Left renal cortex interstitium (tissue), 4 donors: ENCODE results near the gene P2RY2. TPM values are rescaled to one million over a fixed set of nuclear protein-coding genes. Genes with fewer than 3 reads are reported as not detected.

Experiments used
- DNase-seq, 4 donors: peaks; one replicate each; pipeline ENCODE4 v3.0.0-alpha.2; 2013; ENCODE audit warnings: low read depth in 4 of 4, low spot score in 2 of 4, missing footprints in 1 of 4
- polyA plus RNA-seq, 4 donors: library from polyadenylated mRNA; unstranded; fragments of 120-200 nt; gene quantifications; one replicate each; pipeline ENCODE4 v1.2.1, GENCODE V29; 2013; ENCODE audit not compliant: insufficient read length in 4 of 4

P2RY2 gene
- polyA plus RNA-seq, result 1 to 10 TPM in 2 of 4 donors, under 1 TPM in 2; 0.68 to 1.1 (median 0.91) TPM

DNA sequence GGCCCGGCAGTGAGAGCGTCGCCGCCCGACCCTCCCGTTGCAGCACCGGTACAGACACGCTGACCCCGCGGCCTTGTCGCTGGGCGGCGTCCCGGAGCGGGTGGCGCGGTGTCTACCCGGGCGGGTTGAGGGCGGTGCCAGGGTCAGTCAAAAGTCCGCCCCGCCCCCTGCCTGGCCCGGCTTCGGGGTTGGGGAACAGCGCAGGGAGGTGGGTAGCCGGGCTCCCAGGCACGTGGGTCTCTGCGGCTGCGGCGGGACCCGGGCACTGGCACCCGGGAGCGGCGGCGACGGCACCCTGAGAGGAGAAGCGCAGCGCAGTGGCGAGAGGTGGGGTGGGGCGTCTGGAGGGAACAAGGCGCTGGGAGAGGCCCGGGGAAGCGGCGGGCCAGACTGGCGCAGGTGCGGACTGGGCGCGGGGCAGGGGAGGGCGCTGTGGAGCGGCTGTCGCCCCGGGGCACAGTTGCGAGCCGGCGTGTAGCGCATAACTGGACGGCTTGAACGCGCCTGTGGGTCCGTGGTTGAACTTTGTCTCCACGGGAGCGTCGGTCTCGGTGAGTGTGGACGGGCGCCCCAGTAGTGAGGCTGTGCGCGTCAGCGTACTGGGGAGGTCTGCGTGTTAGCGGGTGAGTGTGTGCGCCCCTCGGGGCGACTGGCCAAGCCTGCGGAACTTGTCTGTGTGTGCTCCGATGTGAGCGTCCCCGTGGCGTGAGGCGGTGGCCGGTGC is at the start of gene P2RY2:
TSS of gene P2RY2 (plus strand) at position 176 of the 724 bp plus-strand sequence. CDS start 15,879 bp downstream, outside the sequence.
- no peak for DNase-seq

DNA sequence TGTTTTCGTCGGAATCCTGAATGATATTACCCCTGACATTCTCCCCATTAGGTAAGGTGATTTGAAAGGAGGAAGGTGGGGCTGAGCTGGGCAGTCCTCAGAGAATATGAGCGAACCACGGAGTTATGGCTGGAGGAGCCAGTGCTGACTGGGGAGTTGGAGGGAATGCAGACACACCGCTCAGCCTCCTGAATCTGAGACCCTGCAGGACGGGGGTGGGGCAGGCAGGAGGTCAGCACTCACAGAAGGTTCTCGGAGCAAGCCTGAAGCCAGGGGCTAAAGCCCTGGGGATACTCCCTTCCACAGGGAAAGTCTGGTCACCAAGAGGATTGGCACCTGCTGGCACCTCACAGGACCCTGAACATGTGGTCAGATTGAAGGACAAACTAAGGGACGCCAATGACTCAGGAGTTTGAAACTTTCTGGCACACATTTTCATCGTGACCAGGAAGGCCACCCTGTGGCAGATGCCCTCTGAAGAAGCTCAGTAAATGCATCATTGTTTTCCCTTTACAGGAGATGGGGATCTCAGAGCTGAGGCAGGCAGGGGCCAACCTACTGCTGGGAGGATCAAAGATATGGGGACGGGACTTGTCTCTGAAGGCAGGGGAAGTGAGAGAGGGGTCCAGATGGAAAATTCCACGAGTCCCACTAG is 49.0 kb upstream of the P2RY2 start:
- no peak for DNase-seq

DNA sequence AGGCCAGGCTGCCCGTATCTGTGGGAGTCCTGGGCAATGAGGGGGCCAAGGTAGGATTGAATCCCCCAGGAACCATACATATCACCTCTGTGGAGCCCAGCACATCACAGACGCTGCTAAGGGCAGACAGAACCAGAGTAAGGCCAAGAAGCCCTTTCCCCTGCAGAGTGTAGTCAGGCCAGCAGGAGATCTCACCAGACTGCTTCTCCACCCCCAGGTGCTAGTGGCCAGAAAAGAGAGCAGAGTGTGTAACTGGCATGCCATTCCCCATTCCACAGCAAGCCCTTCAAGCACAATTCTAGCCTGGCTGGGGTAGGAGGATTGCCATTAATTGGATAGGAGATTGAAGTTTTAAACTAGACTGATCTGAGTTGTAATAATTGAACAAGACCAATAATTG is 47.9 kb upstream of the P2RY2 start:
- DNase-seq, result no peak

DNA sequence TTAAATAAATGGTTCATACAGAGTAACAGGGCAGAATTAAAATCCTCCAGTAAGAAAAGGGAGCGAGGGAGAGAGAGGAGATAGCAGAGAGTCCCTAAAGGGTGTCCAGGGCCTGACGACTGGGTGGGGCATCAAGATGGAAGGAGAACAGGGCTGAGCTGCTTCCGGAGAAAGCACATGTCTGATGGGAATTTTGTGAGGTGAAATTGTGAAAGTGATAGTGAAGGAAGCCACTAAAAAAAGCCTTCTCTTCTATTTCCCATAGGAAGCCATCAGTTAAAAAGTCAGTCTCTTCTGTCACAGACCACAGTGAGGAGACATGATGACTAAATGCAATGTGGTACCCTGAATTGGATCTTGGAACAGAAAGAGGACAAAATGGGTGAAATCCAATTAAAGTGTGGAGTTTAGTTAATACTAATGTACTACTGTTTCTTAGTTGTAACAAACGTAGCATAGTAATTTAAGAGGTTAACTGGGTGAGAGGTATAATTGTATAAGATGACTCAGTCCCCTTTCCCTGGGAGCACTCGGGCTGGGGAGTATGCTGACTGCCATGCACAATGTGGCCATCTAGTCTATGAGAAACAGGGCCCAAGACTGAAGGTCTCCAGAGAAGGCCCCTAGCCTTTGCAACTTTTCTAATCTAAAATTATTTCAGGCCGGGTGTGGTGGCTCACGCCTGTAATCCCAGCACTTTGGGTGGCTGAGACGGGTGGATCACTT is 46.5 kb upstream of the P2RY2 start:
- no peak for DNase-seq

- DNase-seq, result no peak
Observed at GRCh38 chr11:73172992-73173656, 45.0 kb upstream of the P2RY2 start.

GRCh38 chr11:73173755-73174494 is 44.2 kb upstream of the P2RY2 start:
- DNase-seq, result no peak

DNA sequence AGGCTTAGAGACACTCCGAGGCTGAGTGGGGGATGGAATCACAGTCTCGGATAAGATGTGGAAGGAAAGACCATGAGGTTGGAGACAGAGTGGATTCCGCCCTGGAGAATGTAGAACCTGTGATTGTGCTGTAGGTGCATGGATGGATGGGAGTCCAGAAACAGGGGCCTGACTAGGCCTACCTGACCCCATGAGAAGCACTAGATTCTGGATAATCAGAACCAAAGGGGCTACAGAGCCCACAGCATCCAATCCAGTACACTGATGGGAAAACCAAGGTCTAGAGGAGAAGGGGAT is 43.6 kb upstream of the P2RY2 start:
- DNase-seq, result no peak

- DNase-seq, result no peak
Observed at GRCh38 chr11:73175551-73176144, 42.4 kb upstream of the P2RY2 start.

- DNase-seq, result no peak
Observed at GRCh38 chr11:73176145-73176873, 41.8 kb upstream of the P2RY2 start.

DNA sequence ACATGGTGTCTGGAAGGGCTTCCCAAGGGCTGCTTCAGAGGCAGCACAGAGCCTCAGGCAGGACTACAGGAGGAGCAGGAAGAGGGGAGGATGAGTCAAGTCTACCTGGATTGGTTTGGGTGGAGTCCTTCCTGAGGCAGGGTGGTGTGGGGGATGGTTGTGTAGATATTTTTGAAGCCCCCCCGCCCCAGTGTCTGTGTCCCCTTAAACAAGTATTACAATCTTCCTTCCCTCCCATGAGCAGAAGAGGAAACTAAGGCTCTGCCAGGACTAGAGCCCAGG is 41.3 kb upstream of the P2RY2 start:
- DNase-seq, result no peak

GRCh38 chr11:73177380-73177777 is 40.7 kb upstream of the P2RY2 start:
- DNase-seq, result no peak

- DNase-seq, result peak; percentile 31 to 52 (median 40)
Observed at GRCh38 chr11:73177778-73178539, 40.1 kb upstream of the P2RY2 start.

DNA sequence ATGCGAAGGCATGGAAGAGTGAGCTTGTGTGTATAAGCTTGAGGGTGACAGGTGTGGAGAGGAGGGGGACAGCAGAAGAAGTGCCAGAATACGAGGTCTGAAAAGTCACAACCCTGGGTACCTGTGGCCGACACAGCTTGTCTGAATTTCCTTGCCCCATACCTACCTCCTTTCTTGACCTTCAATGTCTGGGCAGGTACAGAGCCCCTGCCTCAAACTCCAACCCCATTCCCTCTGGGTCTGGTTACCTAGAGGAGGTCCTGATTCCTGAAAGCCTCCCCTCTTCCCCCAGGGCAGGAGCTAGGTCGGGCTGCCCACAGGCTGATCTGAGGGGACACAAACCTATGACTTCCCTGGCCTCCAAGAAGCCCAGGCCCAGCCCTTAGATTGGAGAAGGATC is 39.4 kb upstream of the P2RY2 start:
- DNase-seq, result no peak

GRCh38 chr11:73182824-73183321 is 35.2 kb upstream of the P2RY2 start:
- DNase-seq, result no peak

GRCh38 chr11:73184953-73185671 is 33.0 kb upstream of the P2RY2 start:
- DNase-seq, result no peak

- no peak for DNase-seq
Observed at GRCh38 chr11:73185680-73186293, 32.3 kb upstream of the P2RY2 start.

GRCh38 chr11:73186294-73186850 is 31.7 kb upstream of the P2RY2 start:
- DNase-seq, result no peak
